ENCODE measurements around the gene MRAS.

The MRAS gene

DNA sequence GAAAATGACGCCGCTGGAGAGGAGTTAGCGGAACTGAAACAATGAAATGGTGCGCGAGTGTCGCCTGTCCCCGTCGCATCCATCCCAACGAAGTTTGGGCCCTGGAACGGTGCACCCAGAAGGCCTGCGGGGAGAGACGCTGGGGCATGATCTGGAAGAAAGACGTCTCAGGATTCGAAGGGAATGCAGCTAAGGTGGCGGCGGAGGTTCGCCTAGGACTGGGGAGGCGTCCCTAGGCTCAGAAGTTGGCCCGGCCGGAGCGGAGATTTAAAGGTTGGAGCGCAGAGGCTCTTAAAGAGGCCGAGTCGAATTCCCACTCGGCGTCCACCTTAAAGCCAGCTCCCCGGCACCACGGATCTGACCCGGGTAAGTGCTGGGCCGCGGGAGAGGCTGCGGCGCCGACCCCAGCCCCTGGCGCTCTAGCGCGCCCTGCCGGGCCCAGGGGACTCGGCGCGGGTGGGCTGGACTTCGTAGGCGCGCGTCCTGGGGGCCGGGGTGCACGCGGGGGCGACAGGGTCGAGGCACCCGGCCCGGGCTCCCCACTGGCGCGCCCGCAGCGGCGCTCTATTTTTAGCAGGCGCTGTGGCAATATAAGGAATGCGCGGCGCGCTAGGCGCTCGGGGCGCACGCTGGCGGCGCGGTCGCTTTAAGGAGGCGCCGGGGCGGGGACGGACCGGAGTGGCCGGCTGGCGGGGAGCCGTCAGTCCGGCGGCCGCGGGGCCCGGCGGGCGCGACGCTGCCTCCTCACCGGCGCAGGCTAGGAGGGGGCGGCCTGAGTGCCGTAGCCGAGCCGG is at the start of gene MRAS:
TSS of gene MRAS (plus strand) at position 620 of the 794 bp plus-strand sequence. CDS start 24,305 bp downstream, outside the sequence.
- DNase-seq: peak in 2 of 6 experiments; percentile 22 to 24

DNA sequence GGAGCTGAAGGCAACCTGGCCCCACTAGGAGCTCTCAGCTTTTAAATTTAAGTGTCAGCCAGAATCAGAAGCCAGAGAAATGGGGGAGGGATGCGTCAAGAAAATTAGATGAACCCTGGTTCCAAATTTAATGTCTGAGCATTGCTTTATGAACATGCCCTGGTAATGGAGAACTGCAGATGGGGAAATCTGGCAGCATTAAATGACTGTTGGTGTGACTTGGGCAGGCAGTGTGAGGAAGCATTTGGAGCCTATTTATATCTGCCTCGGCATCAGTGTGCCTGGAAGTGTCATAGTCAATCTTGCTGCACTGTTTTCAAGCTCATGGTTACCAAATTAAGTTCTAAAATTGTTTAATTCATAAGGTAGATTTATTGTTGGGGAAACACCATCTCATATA is 47.7 kb upstream of the MRAS start:
- no peak for DNase-seq

DNA sequence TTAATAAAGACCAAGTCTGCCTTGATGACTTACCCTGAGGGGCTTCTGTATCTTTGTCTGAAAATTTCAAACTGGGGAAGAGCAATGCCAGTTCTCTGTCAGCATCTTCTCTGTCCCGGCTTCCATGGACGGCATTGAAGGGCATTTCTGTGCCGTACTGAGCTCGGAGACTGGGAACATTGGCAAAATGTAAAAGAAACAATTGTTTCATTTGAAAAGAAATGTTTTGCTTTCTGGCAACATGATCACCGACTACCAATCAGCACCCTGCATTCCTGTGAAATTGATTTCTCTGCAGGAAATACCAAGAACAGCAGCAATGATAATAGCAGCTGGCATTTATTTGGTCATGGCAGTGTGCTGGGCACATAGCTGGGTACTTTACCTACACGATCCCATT is 44.9 kb upstream of the MRAS start:
- DNase-seq: no peak

DNA sequence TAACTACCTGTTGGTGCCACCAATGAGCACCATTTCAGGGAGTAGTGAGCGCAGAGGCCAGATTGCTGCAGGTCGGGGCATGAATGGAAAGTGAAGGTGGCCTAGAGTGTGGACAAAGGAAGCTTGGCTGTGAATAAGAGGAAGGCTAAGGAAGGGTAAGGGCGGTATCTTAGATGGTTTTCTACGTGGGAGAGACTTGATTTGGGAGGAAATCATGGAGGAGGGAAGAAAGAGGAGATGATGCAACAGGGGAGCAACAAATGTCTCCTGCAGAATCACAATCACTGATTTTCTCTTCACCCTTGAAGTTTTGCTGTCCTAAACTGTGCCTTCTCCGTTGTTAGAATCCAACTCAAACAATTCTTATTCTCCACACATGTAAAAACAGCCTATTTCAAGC is 40.5 kb upstream of the MRAS start:
- no peak for DNase-seq

DNA sequence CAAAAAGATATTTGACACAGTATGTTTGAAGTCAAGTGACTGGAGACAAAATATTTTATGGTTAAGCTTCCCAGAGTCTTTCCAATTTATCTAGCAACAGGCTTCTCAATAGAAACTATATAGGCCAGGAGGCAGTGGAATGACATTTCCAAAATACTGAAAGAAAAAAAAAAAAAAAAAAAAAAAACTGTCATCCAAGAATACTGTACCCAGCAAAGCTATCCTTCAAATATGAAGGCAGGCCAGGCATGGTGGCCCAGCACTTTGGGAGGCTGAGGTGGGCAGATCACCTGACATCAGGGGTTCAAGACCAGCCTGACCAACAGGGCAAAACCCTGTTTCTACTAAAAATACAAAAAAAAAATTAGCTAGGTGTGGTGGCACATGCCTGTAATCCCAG is 39.6 kb upstream of the MRAS start:
- DNase-seq: no peak

DNA sequence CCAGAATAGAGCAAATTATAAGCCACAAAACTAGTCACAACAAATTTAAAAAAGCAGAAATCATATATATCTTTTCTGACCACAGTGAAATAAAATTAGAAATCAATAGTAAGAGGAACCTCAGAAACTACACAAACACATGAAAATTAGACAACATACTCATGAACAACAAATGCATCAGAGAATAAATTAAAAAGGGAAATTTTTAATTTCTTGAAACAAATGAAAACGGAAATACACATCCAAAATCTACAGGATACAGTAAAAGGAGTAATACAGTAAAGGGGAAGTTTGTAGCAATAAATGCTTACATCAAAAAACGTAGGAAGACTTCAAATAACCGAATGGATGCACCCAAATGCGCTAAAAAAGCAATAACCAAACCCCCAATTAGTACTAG is 37.9 kb upstream of the MRAS start:
- no peak for DNase-seq

DNA sequence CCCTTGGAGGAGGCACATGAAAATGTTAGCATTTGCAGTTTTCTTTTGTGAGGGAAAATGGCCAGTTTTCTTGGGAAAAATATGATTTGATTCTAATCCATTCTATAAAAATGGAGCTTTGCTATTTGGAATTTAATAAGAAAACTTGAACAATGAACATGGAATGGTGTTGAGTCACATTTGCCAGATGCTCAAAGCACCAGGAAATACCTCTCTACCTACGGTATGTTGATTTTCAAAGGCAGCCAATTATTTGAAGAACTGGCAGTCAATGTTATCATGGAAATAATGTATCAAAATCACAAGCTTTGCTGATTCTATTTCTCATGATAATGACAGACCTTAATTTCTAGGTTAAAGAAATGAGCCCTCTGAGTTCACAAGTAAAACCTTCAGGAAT is 33.6 kb upstream of the MRAS start:
- no peak for DNase-seq

DNA sequence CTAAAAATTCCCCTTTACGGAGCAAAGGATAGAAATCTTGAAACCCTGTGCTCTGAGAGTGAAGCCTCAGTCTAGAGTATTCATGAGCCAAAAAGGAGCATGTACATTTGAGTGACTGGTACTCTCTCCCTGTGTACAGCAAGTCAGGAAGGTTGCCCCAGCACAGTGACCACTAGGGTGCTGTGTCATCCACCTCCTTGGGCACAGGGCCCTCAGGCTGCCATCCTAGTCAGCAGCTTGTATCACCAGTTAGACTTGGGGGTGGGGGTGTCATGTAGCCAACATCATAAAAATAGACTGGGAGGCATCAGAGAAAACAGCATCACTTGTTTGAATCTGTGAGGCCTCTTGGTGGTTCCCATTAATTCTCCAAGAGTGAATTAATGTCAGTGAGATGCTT is 30.7 kb upstream of the MRAS start:
- DNase-seq: no peak

DNA sequence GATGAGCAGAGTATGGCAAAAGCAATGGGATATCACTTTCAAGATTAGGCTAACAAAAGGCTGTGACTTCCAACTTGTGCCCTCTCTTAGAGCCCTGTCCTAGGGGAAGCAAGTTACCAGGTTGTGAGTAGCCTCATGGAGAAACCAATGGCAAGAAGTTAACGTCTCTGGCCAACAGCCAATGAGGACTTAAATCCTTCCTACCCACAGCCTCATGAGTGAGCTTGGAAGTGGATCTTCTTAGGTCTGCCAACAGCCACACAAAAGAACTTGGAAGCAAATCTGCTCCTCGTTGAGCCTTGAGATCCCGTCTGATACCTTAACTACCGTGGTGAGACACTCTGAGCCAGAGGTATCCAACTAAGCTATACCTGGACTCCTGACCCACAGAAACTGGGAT is 24.4 kb upstream of the MRAS start:
- DNase-seq: no peak

DNA sequence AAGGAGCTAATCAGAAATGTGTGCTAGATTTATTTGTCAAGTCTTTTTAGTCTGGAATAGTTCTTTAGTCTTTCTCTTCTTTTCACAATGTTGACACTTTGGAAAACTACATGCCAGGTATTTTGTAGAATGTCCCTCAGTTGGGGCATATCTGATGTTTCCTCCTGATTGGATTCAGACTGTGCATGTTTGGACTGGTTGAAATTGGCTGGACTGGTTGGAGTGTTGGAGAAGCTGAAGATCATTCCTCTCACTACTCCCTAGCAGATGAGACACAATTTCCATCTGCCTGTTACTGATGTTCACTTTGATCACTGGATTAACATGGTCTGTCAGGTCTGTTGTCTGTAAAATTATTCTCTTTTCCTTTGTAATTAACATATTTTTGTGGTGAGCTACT is 22.4 kb upstream of the MRAS start:
- no peak for DNase-seq

DNA sequence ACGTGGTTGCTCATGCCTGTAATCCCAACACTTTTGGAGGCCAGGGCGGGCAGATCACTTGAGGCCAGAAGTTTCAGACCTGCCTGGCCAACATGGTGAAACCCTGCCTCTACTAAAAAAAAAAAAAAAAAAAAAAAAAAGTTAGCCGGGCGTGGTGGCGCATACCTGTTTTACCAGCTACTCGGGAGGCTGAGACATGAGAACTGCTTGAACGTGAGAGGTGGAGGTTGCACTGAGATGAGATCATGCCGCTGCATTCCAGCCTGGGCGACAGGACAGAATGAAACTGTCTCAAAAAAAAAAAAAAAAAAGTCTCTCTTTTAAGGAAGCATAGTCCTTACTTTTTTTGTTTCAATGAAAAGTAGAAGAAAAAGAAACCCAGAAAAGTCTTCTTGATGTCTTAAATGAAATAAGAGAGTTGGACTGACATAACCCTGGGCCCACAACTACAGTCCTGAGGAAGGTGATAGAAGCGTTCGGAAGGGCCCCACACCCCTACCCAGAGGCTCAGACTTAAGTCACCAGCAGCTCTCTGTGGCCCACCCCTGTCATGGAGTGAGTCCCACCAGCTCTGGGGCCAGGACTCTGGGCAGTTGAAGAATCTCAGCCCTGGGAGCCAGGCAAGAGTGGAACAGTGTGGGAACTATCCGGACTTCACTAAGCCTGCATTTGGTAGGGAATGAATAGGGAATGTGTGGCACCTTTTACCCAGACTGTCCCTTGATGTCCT is 21.3 kb upstream of the MRAS start:
- DNase-seq: no peak

DNA sequence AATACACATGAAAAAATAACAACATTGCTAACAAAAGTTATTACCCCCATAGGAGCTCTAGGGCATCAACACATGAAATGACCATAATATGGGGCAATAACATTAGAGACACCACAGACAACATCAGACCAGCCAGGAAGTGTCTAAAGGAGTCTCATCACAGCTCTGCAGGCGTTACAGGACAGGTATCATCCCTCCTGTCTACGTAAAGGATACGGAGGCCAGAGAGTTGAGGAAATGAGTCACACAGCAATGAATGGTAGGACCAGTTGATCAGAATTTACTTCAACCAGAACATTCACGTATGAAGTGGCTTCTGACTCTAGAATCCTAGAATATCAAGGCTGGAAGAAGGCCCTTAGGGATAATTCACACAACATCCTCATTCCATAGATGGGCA is 20.5 kb upstream of the MRAS start:
- no peak for DNase-seq

DNA sequence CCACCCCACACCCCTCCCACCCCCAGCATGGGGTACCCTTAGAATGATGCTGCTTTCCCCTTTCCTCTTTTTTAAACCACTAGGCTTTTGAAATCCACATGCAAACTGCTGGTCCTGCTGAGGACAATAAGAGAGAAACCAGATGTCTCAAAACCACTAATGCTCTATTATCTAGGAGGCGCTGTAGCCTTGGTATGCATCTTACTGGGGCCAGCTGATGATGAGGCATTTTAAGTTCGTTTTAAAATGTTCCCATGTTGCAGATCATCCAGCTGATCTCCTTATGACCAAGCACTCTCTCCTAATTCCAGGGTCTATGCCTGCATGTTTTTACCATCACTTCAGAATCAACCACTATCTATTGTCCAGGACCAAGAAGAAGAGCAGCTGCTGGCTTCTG is 20.0 kb upstream of the MRAS start:
- DNase-seq: no peak

DNA sequence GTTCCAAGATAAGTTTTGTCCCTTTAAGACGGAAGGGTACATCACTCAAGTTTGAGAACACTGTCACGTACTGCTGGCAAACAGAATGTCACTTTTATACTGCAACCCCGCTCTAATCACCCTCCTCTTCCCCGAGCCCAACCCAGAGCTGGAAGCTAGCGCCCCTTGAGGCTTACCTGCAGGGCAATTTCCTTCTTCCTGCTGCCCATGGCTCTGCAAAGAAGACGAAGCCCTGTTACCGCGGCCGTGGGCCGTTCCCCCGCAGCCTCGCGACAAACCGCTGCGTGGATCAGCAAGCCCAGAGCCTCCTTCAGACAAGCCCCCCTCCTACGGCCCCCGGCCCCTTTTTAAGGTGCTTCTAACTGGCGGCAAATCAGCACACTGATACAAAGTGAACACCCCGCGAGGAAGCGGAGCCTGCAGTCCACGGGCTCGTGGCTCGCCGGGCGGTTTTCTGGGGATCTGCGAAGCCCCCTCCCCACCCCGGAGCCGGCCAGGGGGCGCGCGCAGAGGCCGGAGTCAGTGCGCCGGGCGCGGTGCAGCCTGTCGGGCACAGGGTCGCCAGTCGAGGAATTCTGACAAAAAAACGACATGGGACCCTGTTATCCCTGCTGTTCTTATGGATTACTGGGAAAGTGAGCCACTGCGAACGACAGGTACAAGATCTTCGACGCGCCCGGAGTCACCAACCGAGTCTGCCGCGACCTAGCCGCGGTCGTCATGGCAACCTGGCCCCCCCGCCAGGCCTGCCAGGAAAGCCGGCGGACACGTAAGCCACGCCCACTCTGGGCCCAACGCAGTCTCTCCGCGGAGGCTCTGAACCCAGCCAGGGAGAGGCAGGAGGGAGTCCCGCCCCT is 19.0 kb upstream of the MRAS start, which contains the start of gene NME9:
TSS of gene NME9 (minus strand) at position 725 of the 857 bp plus-strand sequence. CDS start at position 209, 516 bp downstream.
- peak; percentile 79 to 89 (median 84) for DNase-seq

DNA sequence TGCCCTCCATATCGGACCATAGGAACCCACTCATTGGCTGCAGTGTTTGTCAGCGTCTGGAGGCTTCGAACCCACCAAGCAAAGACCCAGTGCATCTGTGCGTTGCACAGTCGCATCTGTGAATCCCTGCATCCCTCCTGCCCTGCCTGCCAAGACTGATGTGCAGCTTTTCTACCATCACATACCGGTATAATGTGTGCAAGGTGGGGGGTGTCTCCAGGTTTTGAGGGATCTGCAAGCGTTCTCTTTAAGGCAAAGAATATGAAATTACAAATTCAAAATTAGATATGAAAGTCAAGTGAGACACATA is 18.4 kb upstream of the MRAS start:
- no peak for DNase-seq

DNA sequence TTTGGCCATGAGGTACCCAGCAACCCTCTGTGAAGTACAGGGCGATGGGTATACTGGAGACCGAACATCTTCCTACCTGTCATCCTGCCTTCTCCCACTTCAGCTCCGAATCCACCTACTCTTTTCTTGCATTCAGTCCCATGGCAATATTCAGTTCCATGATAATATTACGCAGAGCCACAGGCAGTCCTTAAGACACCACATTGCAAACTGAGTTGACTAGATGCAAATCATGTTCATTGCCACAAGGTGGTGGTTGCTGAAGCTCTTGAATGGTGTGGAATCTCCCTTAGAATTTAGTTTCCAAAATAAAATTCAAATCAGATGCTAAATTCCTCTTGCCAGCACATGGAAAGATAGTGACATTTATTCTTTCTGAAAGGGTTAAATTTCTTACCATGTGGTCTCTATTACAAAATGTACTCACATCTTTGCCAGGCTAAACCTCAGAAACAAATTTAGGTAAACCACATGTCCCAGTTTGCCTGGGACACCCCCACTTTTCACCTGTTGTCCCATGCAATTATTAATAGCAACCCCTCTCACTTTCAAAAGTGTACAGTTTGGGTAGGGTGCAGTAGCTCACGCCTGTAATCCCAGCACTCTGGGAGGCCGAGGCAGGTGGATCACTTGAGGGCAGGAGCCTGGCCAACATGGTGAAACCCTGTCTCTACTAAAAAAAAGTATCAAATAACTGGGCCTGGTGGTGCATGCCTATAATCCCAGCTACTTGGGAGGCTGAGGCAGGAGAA is 17.1 kb upstream of the MRAS start:
- DNase-seq: no peak

DNA sequence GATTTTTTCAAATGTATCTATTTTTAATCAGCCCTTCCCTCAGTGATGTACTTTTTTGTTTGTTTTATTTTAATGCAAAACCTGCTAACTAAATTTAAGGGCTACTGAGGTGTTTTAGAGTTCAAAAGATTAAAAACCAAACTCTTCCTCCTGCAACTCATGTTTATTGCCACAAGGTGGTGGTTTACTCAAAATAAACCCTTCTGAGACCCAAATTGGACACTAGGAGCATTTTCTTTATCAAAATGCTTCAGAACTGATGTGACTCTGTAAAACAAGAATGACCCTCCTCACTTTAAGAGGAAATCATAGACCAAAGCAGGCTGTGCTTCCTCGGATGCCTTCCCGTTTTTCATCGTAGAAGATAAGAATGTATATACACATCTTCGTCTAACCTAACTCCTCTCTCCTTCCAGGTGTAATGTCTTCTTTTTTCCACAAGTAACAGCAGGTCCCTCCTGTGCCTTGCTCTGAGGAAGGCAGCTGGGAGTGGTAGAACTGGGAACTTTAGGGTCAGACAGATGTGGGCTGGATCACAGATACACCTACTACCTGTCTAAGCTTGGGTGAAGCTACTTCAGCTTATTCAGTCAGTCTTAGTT is 15.8 kb upstream of the MRAS start:
- DNase-seq: peak in 2 of 6 experiments; percentile 7 to 21

DNA sequence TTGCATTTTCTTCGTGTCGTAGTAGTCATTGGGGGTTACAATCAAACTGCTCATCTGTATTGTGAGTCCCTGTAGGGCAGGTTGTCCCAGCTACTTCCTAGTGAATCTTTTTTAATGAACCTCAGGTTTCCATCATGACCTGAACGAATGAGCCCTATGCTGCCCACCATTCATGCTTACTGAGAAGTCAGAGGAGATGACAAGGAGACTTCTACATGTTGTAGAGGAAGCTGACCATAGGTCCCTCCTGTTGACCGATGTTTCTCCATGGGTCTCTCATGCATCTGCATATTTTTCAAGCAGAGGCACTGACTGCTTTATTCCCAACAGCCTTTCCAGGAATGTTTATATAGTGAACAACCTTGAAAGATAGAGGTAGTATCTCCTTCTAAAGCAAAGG is 13.8 kb upstream of the MRAS start:
- no peak for DNase-seq

DNA sequence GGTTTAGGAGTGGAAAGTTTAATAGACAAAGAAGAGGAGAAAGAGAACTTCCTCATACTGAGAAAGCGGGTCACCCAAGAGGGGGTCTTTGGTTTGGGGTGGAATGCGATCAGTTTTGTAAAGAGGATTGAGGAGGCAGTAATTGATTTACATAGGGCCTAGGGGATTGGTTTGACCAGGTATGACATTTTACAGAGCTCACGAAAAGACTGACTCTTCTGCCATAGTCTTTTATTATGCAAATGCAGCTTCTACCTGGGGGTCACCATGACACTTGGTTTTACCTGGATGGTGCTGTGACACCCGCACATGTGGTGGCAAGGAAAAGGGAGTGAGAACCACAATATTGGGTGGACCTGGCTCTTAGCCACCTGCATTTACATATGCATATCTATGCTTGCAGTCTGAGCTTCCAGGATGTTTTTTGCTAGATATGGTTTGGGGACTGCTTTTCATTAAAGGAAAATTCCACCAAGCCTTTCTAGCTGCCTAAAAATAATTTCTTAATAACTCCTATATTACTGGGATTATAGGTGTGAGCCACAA is 11.9 kb upstream of the MRAS start:
- DNase-seq: no peak

DNA sequence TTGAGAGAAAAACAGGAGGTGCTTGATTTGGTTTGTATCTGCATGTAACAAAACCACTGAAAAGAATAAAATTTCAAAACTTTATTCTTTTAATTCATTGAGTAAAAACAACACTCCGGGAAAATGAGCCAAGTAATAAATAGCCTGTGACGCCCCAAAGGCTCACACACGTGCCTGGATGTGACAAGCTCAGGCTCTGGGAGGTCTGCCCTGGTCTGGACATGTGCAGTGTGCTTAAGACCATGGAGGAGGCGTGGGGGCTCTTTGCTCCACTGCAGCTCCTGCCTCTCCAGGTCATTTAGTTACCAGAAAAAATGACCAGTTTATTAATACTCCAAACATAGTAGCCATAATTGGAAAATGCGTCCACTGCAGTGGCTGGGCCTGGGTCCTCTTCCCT is 10.1 kb upstream of the MRAS start:
- DNase-seq: no peak

DNA sequence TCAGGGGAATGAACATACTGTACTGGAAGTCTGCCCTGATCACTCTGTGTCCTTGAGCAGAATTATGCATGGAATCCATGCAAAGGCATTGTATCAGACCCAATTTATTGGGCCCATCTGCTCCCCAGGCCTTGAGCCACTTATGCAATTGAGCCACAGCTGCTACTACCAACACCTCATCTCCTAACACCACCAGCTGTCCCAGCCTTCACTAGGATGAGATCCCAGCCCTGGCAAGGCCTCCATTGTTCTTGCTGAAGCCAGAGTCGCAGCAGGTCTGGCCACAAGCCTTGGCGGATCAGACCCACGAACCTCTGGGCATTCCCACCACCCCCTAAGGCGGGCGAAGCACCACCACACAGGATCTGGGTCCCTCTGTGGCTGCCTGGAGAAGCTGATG is 9.6 kb upstream of the MRAS start:
- no peak for DNase-seq

DNA sequence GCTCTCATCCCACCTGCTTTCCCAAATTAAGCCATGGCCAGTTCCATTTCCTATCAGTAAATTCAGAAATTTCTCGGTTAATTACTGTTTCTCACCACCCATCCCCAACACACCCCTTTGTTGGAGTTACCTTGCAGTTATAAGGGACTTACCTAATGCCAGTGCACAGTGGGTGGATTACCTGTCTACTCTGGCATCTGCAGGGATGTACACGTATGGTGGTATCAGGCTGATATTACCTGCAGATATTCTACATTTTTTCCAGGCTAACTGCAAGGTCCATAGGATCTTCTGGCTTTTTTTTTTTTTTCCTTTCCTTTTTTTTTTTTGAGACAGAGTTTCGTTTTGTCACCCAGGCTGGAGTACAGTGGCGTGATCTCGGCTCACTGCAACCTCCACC is 7.9 kb upstream of the MRAS start:
- DNase-seq: no peak
